ENCODE results near the gene OR4C46.
"Not testable (repeated sequence)": the region's sequence is repeated elsewhere in the genome, so short reads cannot be mapped to it uniquely, and the experiment has no call there.

OR4C46 gene

GRCh38 chr11:54603898-54604297, at the start of gene OR4C46:
Gene OR4C46 (minus strand): TSS chr11:54603998. CDS start chr11:54603998, 0 bp downstream.
- no peak for DNase-seq

- DNase-seq, result not testable (repeated sequence)
Measured at GRCh38 chr11:54645606-54646005, 41.8 kb upstream of the OR4C46 start.

GRCh38 chr11:54561439-54561838, 42.4 kb downstream of the OR4C46 start:
- DNase-seq, result not testable (repeated sequence)

GRCh38 chr11:54558919-54559318, 44.9 kb downstream of the OR4C46 start:
- no peak for DNase-seq

GRCh38 chr11:54558407-54558806, 45.4 kb downstream of the OR4C46 start:
- no peak for DNase-seq
